Endothelial cell of hepatic sinusoid (primary cell): ENCODE data around the gene SMARCD1.

ENCODE experiments used
- in situ Hi-C: cut with HindIII; loops from 2 replicates; pipeline ENCODE4 v1.10.0; 2017; ENCODE audit warnings: low sequenced_read_pairs

The SMARCD1 gene

GRCh38 chr12:50056639-50056976 lies 28.5 kb upstream of the SMARCD1 start:
- in situ Hi-C loops = no loop called here

GRCh38 chr12:50057000-50057841 lies 27.9 kb upstream of the SMARCD1 start, which contains the start of gene ASIC1:
Gene ASIC1 (plus strand): TSS chr12:50057596. CDS start chr12:50058767, 1,171 bp downstream.
- in situ Hi-C loops = no loop called here

DNA sequence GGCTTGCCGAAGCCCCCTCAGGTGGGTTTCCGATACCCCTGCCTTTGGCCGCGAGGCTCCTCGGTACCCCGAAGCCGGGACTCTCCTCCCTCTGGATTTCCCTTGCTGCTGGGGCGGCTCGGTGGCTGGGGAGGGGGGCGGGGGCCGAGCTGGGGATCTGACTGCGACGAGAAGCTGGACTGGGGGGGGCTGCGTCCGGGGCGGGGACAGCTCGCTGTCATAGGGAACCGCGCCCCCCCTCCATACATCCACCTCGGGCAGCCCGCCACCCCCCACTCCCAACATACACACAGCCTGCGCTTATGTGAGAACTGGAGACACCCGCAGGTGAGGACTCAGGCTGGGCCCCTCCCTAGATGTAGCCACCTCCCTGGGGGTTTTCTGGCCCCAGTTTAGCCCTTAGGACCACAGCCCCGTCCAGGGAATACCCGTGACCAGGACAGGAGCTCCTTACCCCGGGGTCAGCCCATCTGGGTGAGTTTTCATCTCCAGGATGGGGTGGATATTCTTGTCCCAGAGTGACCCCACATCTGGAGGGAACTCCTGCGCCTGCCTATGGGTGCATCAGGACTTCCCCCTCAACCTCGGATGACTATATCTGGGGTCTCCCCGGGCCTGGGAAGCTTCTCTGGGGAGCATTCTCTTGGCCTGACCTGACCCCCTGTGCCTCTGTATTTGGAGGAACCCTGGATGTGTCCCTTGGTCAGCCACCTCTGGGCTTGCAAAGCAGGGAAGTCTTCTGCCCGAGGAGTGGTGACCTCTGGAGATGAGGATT lies 27.1 kb upstream of the SMARCD1 start:
- in situ Hi-C loops = no loop called here

- in situ Hi-C loops = no loop called here
Measured at GRCh38 chr12:50058743-50059312, 26.3 kb upstream of the SMARCD1 start.

- in situ Hi-C loops = loop anchor here (10.0 kb wide), 1 partner anchor 195 kb away; no protein-coding TSS in a partner anchor
Measured at GRCh38 chr12:50059440-50060119, 25.6 kb upstream of the SMARCD1 start.

GRCh38 chr12:50060120-50060468 lies 25.0 kb upstream of the SMARCD1 start:
- in situ Hi-C loops = loop anchor here (10.0 kb wide), 1 partner anchor 195 kb away; no protein-coding TSS in a partner anchor

DNA sequence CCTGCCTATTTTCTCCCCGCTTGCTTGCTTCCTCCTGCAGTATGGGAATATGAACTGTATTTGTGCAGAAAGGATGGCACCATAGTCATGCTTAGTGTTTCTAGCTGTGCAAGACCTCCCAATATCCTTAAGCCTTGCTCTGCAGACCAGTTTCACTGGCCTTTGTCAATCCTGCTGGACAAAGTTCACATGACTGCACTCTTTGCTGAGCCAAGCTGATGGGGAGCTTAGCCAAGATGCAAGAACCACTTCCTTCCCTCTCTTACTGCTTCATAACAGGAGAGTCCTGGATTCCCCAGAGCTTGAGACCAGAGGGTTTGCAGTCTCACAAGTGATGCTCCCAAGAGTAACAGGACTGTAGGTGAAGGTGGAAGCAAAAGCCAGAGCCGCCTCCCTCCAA lies 24.0 kb upstream of the SMARCD1 start:
- in situ Hi-C loops = loop anchor here (10.0 kb wide), 1 partner anchor 196 kb away; no protein-coding TSS in a partner anchor

DNA sequence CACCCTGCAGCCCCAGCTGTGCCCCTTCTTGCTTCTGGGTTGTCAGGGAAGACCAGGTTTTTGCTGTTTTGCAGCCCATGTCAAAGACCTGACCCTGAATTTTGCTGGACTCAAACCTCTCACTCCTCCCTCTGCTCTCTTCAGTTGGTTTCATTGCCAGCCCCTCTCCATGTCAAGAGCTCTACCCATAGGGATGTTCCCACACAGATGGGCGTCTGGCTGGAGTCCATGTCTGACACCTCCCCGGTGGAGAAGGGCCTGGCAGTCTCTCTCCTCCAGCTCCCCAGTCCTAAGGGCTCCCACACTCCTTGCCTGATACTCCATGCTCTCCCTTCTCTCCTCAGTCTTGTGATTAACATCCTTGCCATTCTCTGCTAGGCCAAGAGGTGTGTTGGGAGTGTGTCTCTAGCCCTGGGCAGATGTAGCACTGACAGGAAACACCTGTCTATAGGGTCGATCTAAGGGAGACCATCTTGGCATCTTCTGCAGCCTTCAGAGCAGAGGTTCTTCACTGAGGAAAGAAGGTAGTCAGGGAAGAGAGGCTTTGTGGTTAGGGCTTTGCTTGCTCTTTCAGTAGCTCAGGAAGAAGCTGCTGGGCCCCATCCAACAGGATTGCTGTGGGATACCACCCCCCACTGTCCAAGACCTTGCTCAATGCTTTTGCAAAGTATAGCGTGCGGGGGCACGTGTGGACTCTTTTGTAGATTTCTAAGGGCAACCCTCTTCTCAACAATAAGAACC lies 23.0 kb upstream of the SMARCD1 start:
- in situ Hi-C loops = loop anchor here (10.0 kb wide), 1 partner anchor 197 kb away; no protein-coding TSS in a partner anchor

DNA sequence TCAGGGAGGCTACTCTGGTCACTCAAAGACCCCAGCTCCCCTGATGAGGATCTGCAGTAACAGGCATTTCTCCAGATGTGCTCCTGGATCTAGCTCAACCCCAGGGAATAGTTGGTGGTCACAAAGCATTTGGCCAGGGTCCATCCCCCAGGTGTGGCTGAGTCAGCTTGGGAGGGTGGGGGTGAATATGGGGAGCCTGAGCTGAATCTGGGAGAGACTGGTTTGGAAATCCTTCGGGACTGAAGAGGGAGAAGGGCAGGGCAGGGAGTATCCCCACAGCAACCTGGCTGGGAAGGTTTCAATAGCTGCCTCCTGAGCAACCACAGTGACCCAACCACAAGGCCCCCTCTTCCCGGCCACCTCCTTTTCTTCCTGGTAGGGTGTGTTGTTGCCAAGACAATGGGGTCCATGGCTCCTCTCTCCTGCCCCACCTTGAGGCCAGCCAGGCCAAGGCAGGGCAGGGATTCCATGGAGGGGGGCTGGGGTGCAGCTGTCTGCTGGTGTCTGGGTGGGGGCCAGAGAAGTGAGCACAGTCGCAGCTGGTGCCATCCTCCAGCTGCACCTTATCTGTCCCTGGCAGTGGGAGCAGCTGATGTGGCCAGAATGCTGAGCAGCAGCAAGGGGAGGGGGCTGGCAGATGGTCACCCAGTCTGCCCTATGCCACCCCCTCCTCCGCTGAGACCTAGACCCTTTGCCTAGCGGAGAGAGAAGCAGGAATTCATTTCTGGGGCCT lies 22.2 kb upstream of the SMARCD1 start:
- in situ Hi-C loops = loop anchor here (10.0 kb wide), 1 partner anchor 198 kb away; no protein-coding TSS in a partner anchor

- in situ Hi-C loops = loop anchor here (5.0 to 10.0 kb wide), 4 partner anchors 36 to 201 kb away; partner anchors contain the start of gene GPD1
Measured at GRCh38 chr12:50065726-50066310, 19.3 kb upstream of the SMARCD1 start.

- in situ Hi-C loops = loop anchor here (5.0 to 10.0 kb wide), 4 partner anchors 36 to 202 kb away; partner anchors contain the start of gene GPD1
Measured at GRCh38 chr12:50066402-50066801, 18.7 kb upstream of the SMARCD1 start.

GRCh38 chr12:50069069-50069468 lies 16.1 kb upstream of the SMARCD1 start:
- in situ Hi-C loops = loop anchor here (5.0 to 10.0 kb wide), 4 partner anchors 33 to 204 kb away; partner anchors contain the start of gene GPD1

GRCh38 chr12:50069539-50069938 lies 15.6 kb upstream of the SMARCD1 start:
- in situ Hi-C loops = loop anchor here (5.0 to 10.0 kb wide), 4 partner anchors 33 to 205 kb away; partner anchors contain the start of gene GPD1

GRCh38 chr12:50070314-50071060 lies 14.7 kb upstream of the SMARCD1 start:
- in situ Hi-C loops = no loop called here

GRCh38 chr12:50072198-50072907 lies 12.8 kb upstream of the SMARCD1 start:
- in situ Hi-C loops = no loop called here

DNA sequence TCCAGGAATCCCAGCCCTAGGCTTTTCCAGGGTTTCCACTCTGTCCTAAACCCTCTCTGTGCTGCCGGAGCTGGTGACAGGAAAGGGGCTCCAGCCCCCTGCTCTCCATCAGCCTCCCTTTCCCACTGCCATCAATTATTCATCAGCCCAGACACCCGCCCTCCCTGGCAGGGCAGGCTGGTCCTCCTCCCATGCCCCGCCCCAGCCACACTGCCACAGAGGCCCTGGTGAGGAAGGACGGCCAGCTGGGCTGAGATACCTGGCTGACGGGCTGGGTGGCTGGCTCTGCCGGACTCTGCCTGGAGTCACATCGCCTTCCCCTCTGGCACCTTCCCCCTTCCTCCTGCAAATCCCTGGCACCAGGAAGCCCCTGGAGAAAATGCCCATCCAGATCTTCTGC lies 11.9 kb upstream of the SMARCD1 start:
- in situ Hi-C loops = no loop called here

GRCh38 chr12:50073712-50074111 lies 11.4 kb upstream of the SMARCD1 start:
- in situ Hi-C loops = no loop called here
